Measurements from ENCODE around the gene ZNF638. TPM values are rescaled to one million over a fixed set of nuclear protein-coding genes. Genes with fewer than 3 reads are reported as not detected.

The ZNF638 gene
- total and polyA plus RNA-seq, 2 donors (not counting 3 experiments of a cell fraction or from before 2014, with no cell fraction given), result 36.4 to 111 TPM

DNA sequence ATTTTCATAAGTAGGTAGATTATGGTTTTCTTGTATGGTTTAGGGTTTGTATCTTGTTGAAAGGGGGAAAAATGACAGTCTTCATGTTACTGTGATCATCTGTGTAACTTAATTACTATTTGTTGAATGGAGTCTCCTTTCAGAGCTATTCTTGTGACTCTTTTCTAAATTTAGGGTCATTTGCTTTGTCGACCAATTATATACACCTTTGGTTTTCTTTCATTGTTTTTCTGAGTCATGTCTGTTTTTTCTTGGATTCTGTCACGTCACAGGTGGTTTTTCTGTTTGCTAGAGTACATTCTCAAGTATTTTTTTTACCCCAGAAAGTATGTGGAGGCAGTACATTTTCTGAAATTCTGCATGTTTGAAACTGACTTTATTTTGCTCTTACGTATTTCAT, 78.0 kb downstream of the ZNF638 start:
- H3K36me3 ChIP-seq (ENCODE audit: control insufficient read depth in 2 of 2, extremely low read depth in 1 of 2, insufficient read depth in 2 of 2, low read length in 2 of 2), result peaks cover 2 to 17% of the 10 kb centered on the region in 2 experiments
- H2AFZ ChIP-seq (ENCODE audit: low read depth, low read length), result no peak overlapping the region
- no TSS peak for BruUV-seq (replicated peaks)
- H3K79me2 ChIP-seq (ENCODE audit: control insufficient read depth, insufficient read depth, low read length), result no peaks in the 10 kb centered on the region
- no peaks in the 10 kb centered on the region for H3K9me3 ChIP-seq (replicated peaks; ENCODE audit: control insufficient read depth, insufficient read depth, low read length)
- no peak overlapping the region for H3K4me2 ChIP-seq (ENCODE audit: insufficient read depth, low read length)
- no peaks in the 10 kb centered on the region for H4K20me1 ChIP-seq (replicated peaks; ENCODE audit: control insufficient read depth, extremely low read depth, insufficient read depth, low read length)
- no peaks in the 10 kb centered on the region for H3K27me3 ChIP-seq (ENCODE audit: control insufficient read depth in 2 of 2, insufficient read depth in 2 of 2, low read length in 2 of 2)
- no peak for DNase-seq (ENCODE audit: low read depth, low spot score)
- no peak overlapping the region for H3K9ac ChIP-seq (replicated peaks; ENCODE audit: extremely low read depth, insufficient read depth, low read length)
- no peak overlapping the region for H3K27ac ChIP-seq (ENCODE audit: insufficient read depth, low read depth, low read length)
- CTCF ChIA-PET, result interaction anchor here (0.7 to 1.7 kb wide), 5 partner anchors 12 to 110 kb away, joined by 3 to 5 read pairs (median 4); no protein-coding TSS in a partner anchor
- no peak for FAIRE-seq
- intact Hi-C loops (cut with micrococcal nuclease), result no loop called here
- no peaks in the 10 kb centered on the region for H3K9me1 ChIP-seq (replicated peaks; ENCODE audit: control insufficient read depth, extremely low read depth, insufficient read depth, low read length)
- no peak overlapping the region for H3K4me3 ChIP-seq (replicated peaks in 1 of 3; ENCODE audit: insufficient read depth in 1 of 3, low read depth in 1 of 3, low read length in 3 of 3)
- POLR2A ChIA-PET, result no interaction called here
- H3K4me1 ChIP-seq (ENCODE audit: control insufficient read depth, extremely low read depth, insufficient read depth, low read length), result peaks cover 8% of the 10 kb centered on the region
- dilution Hi-C loops (cut with MboI; ENCODE audit: extremely low pct_ligation_motif_present, low sequenced_read_pairs), result no loop called here
- TF ChIP-seq GATA2 (IDR thresholded peaks at IDR 0.05; ENCODE audit: insufficient read depth, insufficient read length, low read depth, low read length), result no peak
- TF ChIP-seq POLR2A (IDR thresholded peaks at IDR 0.05; ENCODE audit: low read depth, low read length), result no peak
- TF ChIP-seq EZH2 (IDR thresholded peaks at IDR 0.05; ENCODE audit: borderline replicate concordance, low read depth, low read length, severe bottlenecking), result no peak
- TF ChIP-seq JUN (IDR thresholded peaks at IDR 0.05; ENCODE audit: borderline replicate concordance, insufficient read depth, insufficient read length, low read depth), result no peak
- TF ChIP-seq, protein P1, sequence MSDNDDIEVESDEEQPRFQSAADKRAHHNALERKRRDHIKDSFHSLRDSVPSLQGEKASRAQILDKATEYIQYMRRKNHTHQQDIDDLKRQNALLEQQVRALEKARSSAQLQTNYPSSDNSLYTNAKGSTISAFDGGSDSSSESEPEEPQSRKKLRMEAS (IDR thresholded peaks at IDR 0.05; ENCODE audit: insufficient read depth, insufficient read length), result no peak
- TF ChIP-seq, protein P2, sequence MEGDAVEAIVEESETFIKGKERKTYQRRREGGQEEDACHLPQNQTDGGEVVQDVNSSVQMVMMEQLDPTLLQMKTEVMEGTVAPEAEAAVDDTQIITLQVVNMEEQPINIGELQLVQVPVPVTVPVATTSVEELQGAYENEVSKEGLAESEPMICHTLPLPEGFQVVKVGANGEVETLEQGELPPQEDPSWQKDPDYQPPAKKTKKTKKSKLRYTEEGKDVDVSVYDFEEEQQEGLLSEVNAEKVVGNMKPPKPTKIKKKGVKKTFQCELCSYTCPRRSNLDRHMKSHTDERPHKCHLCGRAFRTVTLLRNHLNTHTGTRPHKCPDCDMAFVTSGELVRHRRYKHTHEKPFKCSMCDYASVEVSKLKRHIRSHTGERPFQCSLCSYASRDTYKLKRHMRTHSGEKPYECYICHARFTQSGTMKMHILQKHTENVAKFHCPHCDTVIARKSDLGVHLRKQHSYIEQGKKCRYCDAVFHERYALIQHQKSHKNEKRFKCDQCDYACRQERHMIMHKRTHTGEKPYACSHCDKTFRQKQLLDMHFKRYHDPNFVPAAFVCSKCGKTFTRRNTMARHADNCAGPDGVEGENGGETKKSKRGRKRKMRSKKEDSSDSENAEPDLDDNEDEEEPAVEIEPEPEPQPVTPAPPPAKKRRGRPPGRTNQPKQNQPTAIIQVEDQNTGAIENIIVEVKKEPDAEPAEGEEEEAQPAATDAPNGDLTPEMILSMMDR (IDR thresholded peaks at IDR 0.05; ENCODE audit: extremely low read depth in 1 of 2, insufficient read depth in 1 of 2, low read depth in 1 of 2, low read length in 2 of 2), result no peak
- no peak for TF ChIP-seq FOS (IDR thresholded peaks at IDR 0.05; ENCODE audit: borderline replicate concordance, insufficient read depth, low read length)
- TF ChIP-seq MYC (IDR thresholded peaks at IDR 0.05; ENCODE audit: low read depth, low read length), result no peak
- TF ChIP-seq POLR2AphosphoS5 (IDR thresholded peaks at IDR 0.05; ENCODE audit: insufficient read depth, low read depth, low read length), result no peak

Measured in endothelial cell of umbilical vein (primary cell).